ENCODE results near the gene WWC1. TPM values are rescaled to one million over a fixed set of nuclear protein-coding genes. Genes with fewer than 3 reads are reported as not detected.
A peak's percentile ranks its signal among the peaks of the same experiment; 100 is the strongest.

WWC1 gene
- total RNA-seq, 2 donors from 2014 or later: 40.0 to 49.4 TPM

DNA sequence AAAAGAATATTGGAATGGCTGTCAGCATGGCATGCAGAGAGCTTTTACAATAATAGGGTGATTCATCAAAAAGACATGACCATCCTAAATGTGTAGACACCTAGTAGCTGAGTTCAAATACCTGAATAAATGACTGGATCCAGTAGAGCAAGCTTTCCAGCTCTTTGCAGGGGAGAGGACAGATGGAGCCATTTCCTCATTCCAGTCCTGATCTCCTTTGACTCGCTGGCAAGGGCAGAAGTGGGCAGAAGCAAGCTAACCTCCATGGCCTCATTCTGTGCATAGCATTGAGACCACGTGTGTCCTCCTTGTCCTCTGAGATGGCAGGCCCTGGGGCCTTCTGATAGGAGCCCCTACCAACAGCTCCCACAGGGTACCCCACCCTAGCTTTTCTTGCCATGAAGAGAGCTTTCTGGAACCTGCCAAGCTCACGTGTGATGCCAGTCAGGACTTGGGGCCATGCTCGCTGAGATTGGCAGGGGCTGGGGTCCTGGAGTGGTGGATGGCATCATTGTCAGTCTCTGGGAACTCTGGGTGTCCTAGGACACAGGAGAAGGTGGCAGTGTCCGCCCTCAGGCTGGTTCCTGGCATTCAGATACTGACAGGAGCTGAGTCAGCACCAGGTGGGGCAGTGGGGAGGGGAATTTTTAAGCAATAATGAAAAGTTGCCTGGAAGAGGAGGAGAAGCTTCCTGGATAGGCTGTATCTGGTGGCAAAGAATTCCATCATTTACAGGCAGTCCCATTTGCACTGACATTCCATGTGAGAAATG, 33.6 kb downstream of the WWC1 start:
- Histone ChIP-seq H3K27ac (peak overlapping the region; percentile 40 to 92 (median 80)), H3K4me3 (no peak overlapping the region), H3K36me3 (replicated peaks in 1 of 2; ENCODE audit: insufficient read depth in 1 of 2, low read depth in 2 of 2) (no peaks in the 10 kb centered on the region), H3K9me3 (no peaks in the 10 kb centered on the region), H3K4me1 (peaks cover 62% of the 10 kb centered on the region), H3K27me3 (no peaks in the 10 kb centered on the region)
- peak; percentile 37 to 64 (median 54) for DNase-seq
- ATAC-seq: peak; percentile 73
- 57 to 68% methylated on average over 3 to 5 of the region's 5 CpGs for WGBS, 2 donors
- intact Hi-C loops (cut with DNase I): no loop called here
- TF ChIP-seq POLR2A (IDR thresholded peaks at IDR 0.05): no peak
- no peak for TF ChIP-seq CTCF (IDR thresholded peaks at IDR 0.05)

- H3K4me1 ChIP-seq: peaks cover 74% of the 10 kb centered on the region
- TF ChIP-seq POLR2A (IDR thresholded peaks at IDR 0.05) (no peak), CTCF (IDR thresholded peaks at IDR 0.05) (no peak)
- intact Hi-C loops (cut with DNase I): no loop called here
- 88 to 94% methylated on average over 3 of the region's 3 CpGs for WGBS, 2 donors
- H3K27ac ChIP-seq: peak overlapping the region; percentile 67 to 92 (median 80)
- no peaks in the 10 kb centered on the region for H3K27me3 ChIP-seq
- no peaks in the 10 kb centered on the region for H3K36me3 ChIP-seq (replicated peaks in 1 of 2; ENCODE audit: insufficient read depth in 1 of 2, low read depth in 2 of 2)
- ATAC-seq: no peak
- no peak overlapping the region for H3K4me3 ChIP-seq
- no peaks in the 10 kb centered on the region for H3K9me3 ChIP-seq
- DNase-seq: no peak
Observed at GRCh38 chr5:168327019-168327421, 35.6 kb downstream of the WWC1 start.

DNA sequence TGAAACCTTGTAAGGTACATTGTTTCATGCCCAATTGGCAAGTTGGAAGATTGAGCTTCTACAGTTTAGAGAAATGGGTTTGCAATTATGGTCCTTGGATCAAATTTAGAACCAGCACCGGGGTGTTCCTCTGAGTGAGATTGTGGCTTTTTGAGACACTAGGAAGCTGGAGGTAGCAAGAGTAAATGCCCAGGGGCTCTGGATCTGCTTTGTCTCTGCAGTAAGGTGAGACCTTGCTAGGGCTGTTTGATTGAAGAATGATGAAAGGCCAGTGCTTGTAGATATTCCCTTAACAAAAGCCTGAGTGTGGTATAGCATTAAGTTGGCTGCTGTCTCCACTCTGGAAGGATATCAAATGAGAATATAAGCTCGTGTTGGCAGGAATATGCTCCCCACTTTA, 36.0 kb downstream of the WWC1 start:
- no peak for ATAC-seq
- H3K27ac ChIP-seq: peak overlapping the region; percentile 67 to 92 (median 80)
- peaks cover 79% of the 10 kb centered on the region for H3K4me1 ChIP-seq

DNA sequence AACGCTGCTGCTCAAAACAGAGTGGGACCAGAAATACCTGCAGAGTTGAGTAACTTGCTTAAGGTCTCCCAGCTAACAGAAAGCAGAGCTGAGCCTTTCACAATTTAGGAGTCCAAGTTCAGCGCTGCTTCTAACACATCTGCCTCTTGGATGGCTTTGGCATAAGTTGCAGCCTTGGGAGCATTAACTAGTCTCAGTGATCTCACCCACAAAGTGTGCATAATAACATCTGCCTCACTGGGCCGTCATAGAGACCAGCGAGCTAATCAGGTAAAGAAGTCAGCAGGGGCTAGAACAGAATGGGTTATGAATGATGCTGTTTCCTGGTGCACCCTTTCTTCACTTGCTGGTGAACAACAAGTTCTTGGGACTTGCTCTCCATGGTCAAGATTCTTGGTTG, 36.5 kb downstream of the WWC1 start:
- Histone ChIP-seq H3K27ac (peak overlapping the region; percentile 67 to 92 (median 80)), H3K36me3 (replicated peaks in 1 of 2; ENCODE audit: insufficient read depth in 1 of 2, low read depth in 2 of 2) (no peaks in the 10 kb centered on the region), H3K4me1 (peaks cover 83% of the 10 kb centered on the region), H3K27me3 (no peaks in the 10 kb centered on the region), H3K9me3 (no peaks in the 10 kb centered on the region), H3K4me3 (no peak overlapping the region)
- TF ChIP-seq POLR2A (IDR thresholded peaks at IDR 0.05) (no peak), CTCF (IDR thresholded peaks at IDR 0.05) (no peak)
- ATAC-seq (no peak), DNase-seq (no peak)
- WGBS, 2 donors: 68% methylated on average over 4 of the region's 4 CpGs
- intact Hi-C loops (cut with DNase I): no loop called here

More for the DNA sequence above, 36.0 kb downstream of the WWC1 start:
- Histone ChIP-seq H3K36me3 (replicated peaks in 1 of 2; ENCODE audit: insufficient read depth in 1 of 2, low read depth in 2 of 2) (no peaks in the 10 kb centered on the region), H3K27me3 (no peaks in the 10 kb centered on the region), H3K9me3 (no peaks in the 10 kb centered on the region), H3K4me3 (no peak overlapping the region)
- TF ChIP-seq CTCF (IDR thresholded peaks at IDR 0.05) (no peak), POLR2A (IDR thresholded peaks at IDR 0.05) (no peak)
- WGBS, 2 donors: 59 to 67% methylated on average over 2 of the region's 2 CpGs
- intact Hi-C loops (cut with DNase I): no loop called here
- DNase-seq: no peak

DNA sequence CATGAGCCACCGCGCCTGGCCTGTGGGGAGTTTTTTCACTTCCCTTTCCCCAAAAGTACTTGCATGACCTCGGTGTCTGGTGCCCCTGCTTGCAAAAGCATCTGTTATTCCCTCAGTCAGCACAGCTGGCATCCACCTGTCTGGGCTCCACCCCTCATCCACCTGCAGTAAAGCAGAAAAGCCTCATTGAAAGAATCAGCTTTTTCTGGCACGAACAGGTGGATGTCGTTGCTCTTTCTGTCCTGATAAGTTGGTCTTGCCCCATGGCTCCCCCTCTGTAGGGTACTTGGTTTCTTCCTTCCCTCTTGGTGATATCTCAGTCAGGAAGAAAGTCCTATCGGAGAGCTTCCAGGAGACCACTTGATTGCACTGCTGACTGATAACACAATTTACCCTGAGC, 37.4 kb downstream of the WWC1 start:
- no peaks in the 10 kb centered on the region for H3K36me3 ChIP-seq (replicated peaks in 1 of 2; ENCODE audit: insufficient read depth in 1 of 2, low read depth in 2 of 2)
- no peak for TF ChIP-seq CTCF (IDR thresholded peaks at IDR 0.05)
- peak in 1 of 3 donors; percentile 3 for TF ChIP-seq POLR2A (IDR thresholded peaks at IDR 0.05)
- no peaks in the 10 kb centered on the region for H3K27me3 ChIP-seq
- H3K27ac ChIP-seq: peak overlapping the region; percentile 67 to 92 (median 80)
- no peaks in the 10 kb centered on the region for H3K9me3 ChIP-seq
- ATAC-seq (peak; percentile 57), DNase-seq (peak; percentile 52 to 83 (median 68))
- H3K4me1 ChIP-seq: peaks cover 83% of the 10 kb centered on the region
- no peak overlapping the region for H3K4me3 ChIP-seq
- WGBS, 2 donors: 6 to 13% methylated on average over 5 to 6 of the region's 6 CpGs
- intact Hi-C loops (cut with DNase I): no loop called here

All from body of pancreas (tissue), 4 donors.